ENCODE measurements around the gene LRP2. TPM values are rescaled to one million over a fixed set of nuclear protein-coding genes. Genes with fewer than 3 reads are reported as not detected.

LRP2 gene
- total RNA-seq, 1 experiment from 2014 or later: 0.59 TPM

DNA sequence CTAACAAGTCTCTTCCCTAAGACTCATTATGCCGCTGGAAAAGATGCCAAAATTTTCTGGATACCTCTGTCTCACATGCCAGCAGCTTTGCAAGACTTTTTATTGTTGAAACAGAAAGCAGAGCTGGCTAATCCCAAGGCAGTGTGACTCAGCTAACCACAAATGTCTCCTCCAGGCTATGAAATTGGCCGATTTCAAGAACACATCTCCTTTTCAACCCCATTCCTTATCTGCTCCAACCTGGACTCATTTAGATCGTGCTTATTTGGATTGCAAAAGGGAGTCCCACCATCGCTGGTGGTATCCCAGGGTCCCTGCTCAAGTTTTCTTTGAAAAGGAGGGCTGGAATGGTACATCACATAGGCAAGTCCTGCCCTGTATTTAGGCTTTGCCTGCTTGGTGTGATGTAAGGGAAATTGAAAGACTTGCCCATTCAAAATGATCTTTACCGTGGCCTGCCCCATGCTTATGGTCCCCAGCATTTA, 266.7 kb downstream of the LRP2 start:
- ChIA-PET CTCF (interaction anchor here (1.2 kb wide), 1 partner anchor 10 kb away, joined by 3 read pairs; no protein-coding TSS in a partner anchor), POLR2A (no interaction called here)
- ATAC-seq (no peak), DNase-seq (ENCODE audit: low spot score) (no peak)
- Mint-ChIP-seq H3K27me3 (ENCODE audit: low read depth) (peaks cover 5% of the 10 kb centered on the region), H3K4me3 (no peak overlapping the region), H3K36me3 (no peaks in the 10 kb centered on the region), H3K9me3 (no peaks in the 10 kb centered on the region; the same call in 1 of the 2 replicates), H3K27ac (no peak overlapping the region), H3K4me1 (no peaks in the 10 kb centered on the region)
- TF ChIP-seq FOXJ3 (CRISPR knock-in tag; IDR thresholded peaks at IDR 0.05; ENCODE audit: borderline replicate concordance) (no peak), HMGA2 (CRISPR knock-in tag; IDR thresholded peaks at IDR 0.05) (no peak), EMX1 (CRISPR knock-in tag; IDR thresholded peaks at IDR 0.05) (no peak), CBFB (CRISPR knock-in tag; IDR thresholded peaks at IDR 0.05; ENCODE audit: low read depth) (no peak), ZNF416 (CRISPR knock-in tag; IDR thresholded peaks at IDR 0.05) (no peak), GTF2I (CRISPR knock-in tag; conservative IDR thresholded peaks at IDR 0.05) (no peak), FOXP1 (CRISPR knock-in tag; IDR thresholded peaks at IDR 0.05; ENCODE audit: borderline replicate concordance) (no peak), ZNF121 (CRISPR knock-in tag; IDR thresholded peaks at IDR 0.05) (no peak), ZNF671 (CRISPR knock-in tag; IDR thresholded peaks at IDR 0.05) (no peak), ATF1 (CRISPR knock-in tag; IDR thresholded peaks at IDR 0.05) (no peak), GRHL2 (CRISPR knock-in tag; IDR thresholded peaks at IDR 0.05; ENCODE audit: insufficient replicate concordance, severe bottlenecking) (no peak)
- TF ChIP-seq, protein P1, sequence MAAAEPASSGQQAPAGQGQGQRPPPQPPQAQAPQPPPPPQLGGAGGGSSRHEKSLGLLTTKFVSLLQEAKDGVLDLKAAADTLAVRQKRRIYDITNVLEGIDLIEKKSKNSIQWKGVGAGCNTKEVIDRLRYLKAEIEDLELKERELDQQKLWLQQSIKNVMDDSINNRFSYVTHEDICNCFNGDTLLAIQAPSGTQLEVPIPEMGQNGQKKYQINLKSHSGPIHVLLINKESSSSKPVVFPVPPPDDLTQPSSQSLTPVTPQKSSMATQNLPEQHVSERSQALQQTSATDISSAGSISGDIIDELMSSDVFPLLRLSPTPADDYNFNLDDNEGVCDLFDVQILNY (CRISPR knock-in tag; IDR thresholded peaks at IDR 0.05): no peak
- TF ChIP-seq, protein P2, sequence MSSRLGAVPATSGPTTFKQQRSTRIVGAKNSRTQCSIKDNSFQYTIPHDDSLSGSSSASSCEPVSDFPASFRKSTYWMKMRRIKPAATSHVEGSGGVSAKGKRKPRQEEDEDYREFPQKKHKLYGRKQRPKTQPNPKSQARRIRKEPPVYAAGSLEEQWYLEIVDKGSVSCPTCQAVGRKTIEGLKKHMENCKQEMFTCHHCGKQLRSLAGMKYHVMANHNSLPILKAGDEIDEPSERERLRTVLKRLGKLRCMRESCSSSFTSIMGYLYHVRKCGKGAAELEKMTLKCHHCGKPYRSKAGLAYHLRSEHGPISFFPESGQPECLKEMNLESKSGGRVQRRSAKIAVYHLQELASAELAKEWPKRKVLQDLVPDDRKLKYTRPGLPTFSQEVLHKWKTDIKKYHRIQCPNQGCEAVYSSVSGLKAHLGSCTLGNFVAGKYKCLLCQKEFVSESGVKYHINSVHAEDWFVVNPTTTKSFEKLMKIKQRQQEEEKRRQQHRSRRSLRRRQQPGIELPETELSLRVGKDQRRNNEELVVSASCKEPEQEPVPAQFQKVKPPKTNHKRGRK (CRISPR knock-in tag; IDR thresholded peaks at IDR 0.05; ENCODE audit: borderline replicate concordance): no peak
- TF ChIP-seq, protein P3, sequence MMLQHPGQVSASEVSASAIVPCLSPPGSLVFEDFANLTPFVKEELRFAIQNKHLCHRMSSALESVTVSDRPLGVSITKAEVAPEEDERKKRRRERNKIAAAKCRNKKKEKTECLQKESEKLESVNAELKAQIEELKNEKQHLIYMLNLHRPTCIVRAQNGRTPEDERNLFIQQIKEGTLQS (CRISPR knock-in tag; conservative IDR thresholded peaks at IDR 0.05): no peak
- TF ChIP-seq, protein P4, sequence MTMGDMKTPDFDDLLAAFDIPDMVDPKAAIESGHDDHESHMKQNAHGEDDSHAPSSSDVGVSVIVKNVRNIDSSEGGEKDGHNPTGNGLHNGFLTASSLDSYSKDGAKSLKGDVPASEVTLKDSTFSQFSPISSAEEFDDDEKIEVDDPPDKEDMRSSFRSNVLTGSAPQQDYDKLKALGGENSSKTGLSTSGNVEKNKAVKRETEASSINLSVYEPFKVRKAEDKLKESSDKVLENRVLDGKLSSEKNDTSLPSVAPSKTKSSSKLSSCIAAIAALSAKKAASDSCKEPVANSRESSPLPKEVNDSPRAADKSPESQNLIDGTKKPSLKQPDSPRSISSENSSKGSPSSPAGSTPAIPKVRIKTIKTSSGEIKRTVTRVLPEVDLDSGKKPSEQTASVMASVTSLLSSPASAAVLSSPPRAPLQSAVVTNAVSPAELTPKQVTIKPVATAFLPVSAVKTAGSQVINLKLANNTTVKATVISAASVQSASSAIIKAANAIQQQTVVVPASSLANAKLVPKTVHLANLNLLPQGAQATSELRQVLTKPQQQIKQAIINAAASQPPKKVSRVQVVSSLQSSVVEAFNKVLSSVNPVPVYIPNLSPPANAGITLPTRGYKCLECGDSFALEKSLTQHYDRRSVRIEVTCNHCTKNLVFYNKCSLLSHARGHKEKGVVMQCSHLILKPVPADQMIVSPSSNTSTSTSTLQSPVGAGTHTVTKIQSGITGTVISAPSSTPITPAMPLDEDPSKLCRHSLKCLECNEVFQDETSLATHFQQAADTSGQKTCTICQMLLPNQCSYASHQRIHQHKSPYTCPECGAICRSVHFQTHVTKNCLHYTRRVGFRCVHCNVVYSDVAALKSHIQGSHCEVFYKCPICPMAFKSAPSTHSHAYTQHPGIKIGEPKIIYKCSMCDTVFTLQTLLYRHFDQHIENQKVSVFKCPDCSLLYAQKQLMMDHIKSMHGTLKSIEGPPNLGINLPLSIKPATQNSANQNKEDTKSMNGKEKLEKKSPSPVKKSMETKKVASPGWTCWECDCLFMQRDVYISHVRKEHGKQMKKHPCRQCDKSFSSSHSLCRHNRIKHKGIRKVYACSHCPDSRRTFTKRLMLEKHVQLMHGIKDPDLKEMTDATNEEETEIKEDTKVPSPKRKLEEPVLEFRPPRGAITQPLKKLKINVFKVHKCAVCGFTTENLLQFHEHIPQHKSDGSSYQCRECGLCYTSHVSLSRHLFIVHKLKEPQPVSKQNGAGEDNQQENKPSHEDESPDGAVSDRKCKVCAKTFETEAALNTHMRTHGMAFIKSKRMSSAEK (CRISPR knock-in tag; IDR thresholded peaks at IDR 0.05; ENCODE audit: borderline replicate concordance): no peak
- TF ChIP-seq, protein P5, sequence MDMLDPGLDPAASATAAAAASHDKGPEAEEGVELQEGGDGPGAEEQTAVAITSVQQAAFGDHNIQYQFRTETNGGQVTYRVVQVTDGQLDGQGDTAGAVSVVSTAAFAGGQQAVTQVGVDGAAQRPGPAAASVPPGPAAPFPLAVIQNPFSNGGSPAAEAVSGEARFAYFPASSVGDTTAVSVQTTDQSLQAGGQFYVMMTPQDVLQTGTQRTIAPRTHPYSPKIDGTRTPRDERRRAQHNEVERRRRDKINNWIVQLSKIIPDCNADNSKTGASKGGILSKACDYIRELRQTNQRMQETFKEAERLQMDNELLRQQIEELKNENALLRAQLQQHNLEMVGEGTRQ (CRISPR knock-in tag; IDR thresholded peaks at IDR 0.05): no peak
- TF ChIP-seq, protein P6, sequence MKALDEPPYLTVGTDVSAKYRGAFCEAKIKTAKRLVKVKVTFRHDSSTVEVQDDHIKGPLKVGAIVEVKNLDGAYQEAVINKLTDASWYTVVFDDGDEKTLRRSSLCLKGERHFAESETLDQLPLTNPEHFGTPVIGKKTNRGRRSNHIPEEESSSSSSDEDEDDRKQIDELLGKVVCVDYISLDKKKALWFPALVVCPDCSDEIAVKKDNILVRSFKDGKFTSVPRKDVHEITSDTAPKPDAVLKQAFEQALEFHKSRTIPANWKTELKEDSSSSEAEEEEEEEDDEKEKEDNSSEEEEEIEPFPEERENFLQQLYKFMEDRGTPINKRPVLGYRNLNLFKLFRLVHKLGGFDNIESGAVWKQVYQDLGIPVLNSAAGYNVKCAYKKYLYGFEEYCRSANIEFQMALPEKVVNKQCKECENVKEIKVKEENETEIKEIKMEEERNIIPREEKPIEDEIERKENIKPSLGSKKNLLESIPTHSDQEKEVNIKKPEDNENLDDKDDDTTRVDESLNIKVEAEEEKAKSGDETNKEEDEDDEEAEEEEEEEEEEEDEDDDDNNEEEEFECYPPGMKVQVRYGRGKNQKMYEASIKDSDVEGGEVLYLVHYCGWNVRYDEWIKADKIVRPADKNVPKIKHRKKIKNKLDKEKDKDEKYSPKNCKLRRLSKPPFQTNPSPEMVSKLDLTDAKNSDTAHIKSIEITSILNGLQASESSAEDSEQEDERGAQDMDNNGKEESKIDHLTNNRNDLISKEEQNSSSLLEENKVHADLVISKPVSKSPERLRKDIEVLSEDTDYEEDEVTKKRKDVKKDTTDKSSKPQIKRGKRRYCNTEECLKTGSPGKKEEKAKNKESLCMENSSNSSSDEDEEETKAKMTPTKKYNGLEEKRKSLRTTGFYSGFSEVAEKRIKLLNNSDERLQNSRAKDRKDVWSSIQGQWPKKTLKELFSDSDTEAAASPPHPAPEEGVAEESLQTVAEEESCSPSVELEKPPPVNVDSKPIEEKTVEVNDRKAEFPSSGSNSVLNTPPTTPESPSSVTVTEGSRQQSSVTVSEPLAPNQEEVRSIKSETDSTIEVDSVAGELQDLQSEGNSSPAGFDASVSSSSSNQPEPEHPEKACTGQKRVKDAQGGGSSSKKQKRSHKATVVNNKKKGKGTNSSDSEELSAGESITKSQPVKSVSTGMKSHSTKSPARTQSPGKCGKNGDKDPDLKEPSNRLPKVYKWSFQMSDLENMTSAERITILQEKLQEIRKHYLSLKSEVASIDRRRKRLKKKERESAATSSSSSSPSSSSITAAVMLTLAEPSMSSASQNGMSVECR (CRISPR knock-in tag; IDR thresholded peaks at IDR 0.05; ENCODE audit: borderline replicate concordance): no peak
- TF ChIP-seq, protein P7, sequence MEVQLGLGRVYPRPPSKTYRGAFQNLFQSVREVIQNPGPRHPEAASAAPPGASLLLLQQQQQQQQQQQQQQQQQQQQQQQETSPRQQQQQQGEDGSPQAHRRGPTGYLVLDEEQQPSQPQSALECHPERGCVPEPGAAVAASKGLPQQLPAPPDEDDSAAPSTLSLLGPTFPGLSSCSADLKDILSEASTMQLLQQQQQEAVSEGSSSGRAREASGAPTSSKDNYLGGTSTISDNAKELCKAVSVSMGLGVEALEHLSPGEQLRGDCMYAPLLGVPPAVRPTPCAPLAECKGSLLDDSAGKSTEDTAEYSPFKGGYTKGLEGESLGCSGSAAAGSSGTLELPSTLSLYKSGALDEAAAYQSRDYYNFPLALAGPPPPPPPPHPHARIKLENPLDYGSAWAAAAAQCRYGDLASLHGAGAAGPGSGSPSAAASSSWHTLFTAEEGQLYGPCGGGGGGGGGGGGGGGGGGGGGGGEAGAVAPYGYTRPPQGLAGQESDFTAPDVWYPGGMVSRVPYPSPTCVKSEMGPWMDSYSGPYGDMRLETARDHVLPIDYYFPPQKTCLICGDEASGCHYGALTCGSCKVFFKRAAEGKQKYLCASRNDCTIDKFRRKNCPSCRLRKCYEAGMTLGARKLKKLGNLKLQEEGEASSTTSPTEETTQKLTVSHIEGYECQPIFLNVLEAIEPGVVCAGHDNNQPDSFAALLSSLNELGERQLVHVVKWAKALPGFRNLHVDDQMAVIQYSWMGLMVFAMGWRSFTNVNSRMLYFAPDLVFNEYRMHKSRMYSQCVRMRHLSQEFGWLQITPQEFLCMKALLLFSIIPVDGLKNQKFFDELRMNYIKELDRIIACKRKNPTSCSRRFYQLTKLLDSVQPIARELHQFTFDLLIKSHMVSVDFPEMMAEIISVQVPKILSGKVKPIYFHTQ (CRISPR knock-in tag; IDR thresholded peaks at IDR 0.05): no peak

All from WTC11 (cell line).